Measurements from ENCODE around the gene RALGAPA1.

DNA sequence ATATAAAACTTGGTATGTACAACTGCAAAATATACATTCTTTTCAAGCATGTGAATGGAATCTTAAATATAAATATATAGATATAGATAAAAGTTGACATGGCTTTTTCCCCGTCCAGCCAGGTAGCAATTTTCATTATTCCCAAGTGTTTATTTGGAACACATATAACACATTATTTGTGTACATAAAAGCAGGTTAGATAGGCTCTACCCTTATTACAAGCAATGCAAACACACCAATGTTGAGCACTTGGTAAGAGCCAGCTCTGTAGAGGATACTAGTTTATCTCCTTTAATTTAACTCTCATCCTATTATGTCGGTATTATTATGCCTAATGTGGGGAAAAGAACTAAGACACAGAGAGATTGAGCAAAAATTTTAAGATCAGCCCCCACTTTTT lies 282.1 kb downstream of the RALGAPA1 start:
- no peak for TF ChIP-seq GATA2 (IDR thresholded peaks at IDR 0.05; ENCODE audit: low read depth, low read length)
- no peak for TF ChIP-seq GATA3 (IDR thresholded peaks at IDR 0.05; ENCODE audit: low read depth, low read length)
